Dendritic cell treated with granulocyte-macrophage colony-stimulating factor and Interleukin-4, amounts not matched to agents 40 ng/mL and 50 ng/mL, for 4 days (primary cell): ENCODE data around the gene GAD2.

Experiments used
- H3K27ac Mint-ChIP-seq: one replicate; pipeline ENCODE4 v1.8.0; 2022; ENCODE audit warnings: mild to moderate bottlenecking, mixed read lengths
- H3K27me3 Mint-ChIP-seq: one replicate; pipeline ENCODE4 v1.8.0; 2022; ENCODE audit warnings: mild to moderate bottlenecking, mixed read lengths
- H3K36me3 Mint-ChIP-seq: one replicate; pipeline ENCODE4 v1.8.0; 2022; ENCODE audit warnings: low read depth, mixed read lengths
- H3K4me1 Mint-ChIP-seq: one replicate; pipeline ENCODE4 v1.8.0; 2022; ENCODE audit warnings: low read depth, mixed read lengths
- H3K4me3 Mint-ChIP-seq: one replicate; pipeline ENCODE4 v1.8.0; 2022; ENCODE audit warnings: mild to moderate bottlenecking, moderate library complexity, mixed read lengths
- H3K9me3 Mint-ChIP-seq: one replicate; pipeline ENCODE4 v1.8.0; 2022; ENCODE audit warnings: mixed read lengths
- intact Hi-C: fragments of 100-400 bp; cut with micrococcal nuclease; formaldehyde crosslinking; loops from one replicate; pipeline ENCODE4 v1.15.0; 2022

The GAD2 gene

GRCh38 chr10:26216585-26217395, at the start of gene GAD2:
Gene GAD2, plus strand, starts transcription at chr10:26216774. Its CDS starts 36 bp downstream, at chr10:26216810.
- Mint-ChIP-seq H3K27me3 (peaks cover 96% of the 10 kb centered on the region), H3K4me1 (peaks cover 23% of the 10 kb centered on the region), H3K9me3 (no peaks in the 10 kb centered on the region), H3K36me3 (no peaks in the 10 kb centered on the region), H3K27ac (no peak within 1 kb of the TSS), H3K4me3 (peak within 1 kb of the TSS; percentile 35)
- intact Hi-C loops: no loop called here

DNA sequence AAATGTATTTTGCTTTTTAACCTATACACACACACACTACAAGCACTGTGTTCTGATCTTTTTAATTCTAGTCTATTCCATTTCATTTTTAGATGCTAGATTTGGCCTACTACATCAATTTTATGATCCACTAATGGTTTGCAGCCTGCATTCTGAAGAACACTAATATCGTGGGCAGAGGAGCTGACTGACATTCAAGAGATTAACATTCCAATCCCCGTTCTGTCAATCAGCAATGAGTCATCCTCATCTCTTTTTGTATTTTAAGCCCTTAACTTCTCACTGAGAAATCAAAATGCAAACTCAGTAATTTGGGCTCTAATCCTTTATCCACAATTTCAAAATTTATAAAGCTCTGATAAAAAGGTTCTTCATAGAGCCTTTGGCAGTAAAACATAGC, 47.1 kb upstream of the GAD2 start:
- peaks cover 1% of the 10 kb centered on the region for H3K27me3 Mint-ChIP-seq
- intact Hi-C loops: no loop called here

DNA sequence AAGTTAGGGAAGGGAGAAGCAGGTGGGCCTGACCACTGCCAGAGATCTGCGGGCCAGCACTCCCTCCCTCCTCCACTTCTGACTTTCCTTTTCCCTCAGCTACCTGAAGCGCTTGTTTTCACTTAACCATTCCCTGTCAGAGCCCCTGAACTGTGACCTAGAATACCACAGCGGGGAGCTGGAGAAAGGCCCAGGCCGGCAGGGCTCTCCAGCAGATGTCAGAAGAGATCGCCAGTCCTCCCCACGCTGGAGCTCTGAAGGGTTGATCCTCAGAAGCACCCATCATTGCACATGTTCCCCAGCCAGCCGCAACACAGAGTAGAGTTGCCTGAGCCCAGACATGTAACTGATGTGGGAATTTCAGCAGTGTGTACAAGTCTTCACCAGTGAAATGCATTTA, 44.4 kb upstream of the GAD2 start:
- Mint-ChIP-seq H3K4me3 (no peak overlapping the region), H3K4me1 (peaks cover 4% of the 10 kb centered on the region), H3K27ac (no peak overlapping the region), H3K36me3 (no peaks in the 10 kb centered on the region), H3K27me3 (peaks cover 3% of the 10 kb centered on the region), H3K9me3 (no peaks in the 10 kb centered on the region)
- intact Hi-C loops: no loop called here

More for the DNA sequence above, 47.1 kb upstream of the GAD2 start:
- peaks cover 4% of the 10 kb centered on the region for H3K4me1 Mint-ChIP-seq
- no peaks in the 10 kb centered on the region for H3K9me3 Mint-ChIP-seq
- no peak overlapping the region for H3K4me3 Mint-ChIP-seq
- no peak overlapping the region for H3K27ac Mint-ChIP-seq
- H3K36me3 Mint-ChIP-seq: no peaks in the 10 kb centered on the region

DNA sequence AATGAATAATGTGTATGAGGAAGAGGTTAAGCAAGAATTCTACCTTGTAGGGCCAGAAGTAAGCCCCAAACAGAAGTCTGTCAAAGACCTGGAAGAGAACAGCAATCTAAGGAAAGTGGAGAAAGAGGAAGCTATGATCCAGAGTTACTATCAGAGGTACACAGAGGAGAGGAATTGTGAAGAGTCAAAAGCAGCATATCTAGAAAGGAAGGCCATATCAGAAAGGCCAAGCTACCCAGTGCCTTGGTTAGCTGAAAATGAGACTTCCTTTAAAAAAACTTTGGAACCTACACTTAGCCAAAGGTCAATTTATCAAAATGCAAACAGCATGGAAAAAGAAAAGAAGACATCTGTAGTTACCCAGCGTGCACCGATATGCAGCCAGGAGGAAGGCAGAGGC, 42.7 kb upstream of the GAD2 start:
- intact Hi-C loops: no loop called here
- no peaks in the 10 kb centered on the region for H3K9me3 Mint-ChIP-seq
- no peak overlapping the region for H3K4me3 Mint-ChIP-seq
- peaks cover 4% of the 10 kb centered on the region for H3K4me1 Mint-ChIP-seq
- H3K36me3 Mint-ChIP-seq: no peaks in the 10 kb centered on the region
- peaks cover 2% of the 10 kb centered on the region for H3K27me3 Mint-ChIP-seq
- H3K27ac Mint-ChIP-seq: no peak overlapping the region

- no peak overlapping the region for H3K4me3 Mint-ChIP-seq
- intact Hi-C loops: no loop called here
- no peaks in the 10 kb centered on the region for H3K9me3 Mint-ChIP-seq
- H3K27ac Mint-ChIP-seq: no peak overlapping the region
- H3K4me1 Mint-ChIP-seq: peaks cover 4% of the 10 kb centered on the region
- no peaks in the 10 kb centered on the region for H3K36me3 Mint-ChIP-seq
- peaks cover 4% of the 10 kb centered on the region for H3K27me3 Mint-ChIP-seq
These were observed 39.2 kb upstream of the GAD2 start for GRCh38 chr10:26177341-26177740.

DNA sequence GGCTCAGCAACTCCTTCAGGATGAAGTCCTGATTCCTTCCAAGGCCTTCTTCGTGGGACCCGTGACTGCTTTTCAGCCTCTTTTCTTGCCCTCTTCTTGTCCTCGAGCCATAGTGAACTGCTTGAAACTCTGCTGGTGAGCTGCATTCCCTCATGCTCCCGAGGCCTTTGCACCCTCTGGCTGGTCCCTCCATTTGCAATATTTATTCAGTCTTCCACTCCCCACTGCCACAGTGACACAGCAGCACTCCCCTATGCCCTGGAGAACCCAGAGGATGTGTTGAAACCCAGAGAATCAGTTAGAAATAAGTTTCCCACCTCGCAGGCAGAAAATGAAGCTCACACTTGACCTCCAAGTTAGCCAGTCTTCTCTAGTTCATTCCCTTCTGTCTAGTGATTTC, 22.3 kb upstream of the GAD2 start:
- peaks cover 2% of the 10 kb centered on the region for H3K27me3 Mint-ChIP-seq
- H3K36me3 Mint-ChIP-seq: no peaks in the 10 kb centered on the region
- no peak overlapping the region for H3K27ac Mint-ChIP-seq
- intact Hi-C loops: no loop called here
- H3K4me1 Mint-ChIP-seq: no peaks in the 10 kb centered on the region
- no peak overlapping the region for H3K4me3 Mint-ChIP-seq
- H3K9me3 Mint-ChIP-seq: no peaks in the 10 kb centered on the region

DNA sequence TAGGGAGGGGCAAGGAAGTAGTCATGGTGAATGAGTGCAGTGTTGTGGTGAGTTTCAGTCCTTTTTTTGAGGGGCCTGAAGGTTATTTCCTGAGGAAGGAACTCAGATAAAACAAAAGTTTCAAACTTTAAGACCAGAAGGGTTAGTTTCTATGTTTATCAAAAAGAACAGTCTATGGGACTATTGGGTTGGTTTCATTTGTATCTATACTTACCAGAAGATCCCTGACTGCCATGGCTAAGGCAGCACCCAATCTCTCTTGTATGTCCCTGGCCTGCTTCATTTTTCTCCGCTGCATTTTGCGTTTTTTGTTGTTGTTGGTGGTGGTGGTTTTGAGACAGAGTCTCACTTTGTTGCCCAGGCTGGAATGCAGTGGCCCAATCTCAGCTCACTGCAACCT, 19.3 kb upstream of the GAD2 start:
- Mint-ChIP-seq H3K27ac (no peak overlapping the region), H3K36me3 (no peaks in the 10 kb centered on the region), H3K9me3 (no peaks in the 10 kb centered on the region), H3K4me1 (no peaks in the 10 kb centered on the region), H3K4me3 (no peak overlapping the region), H3K27me3 (peaks cover 2% of the 10 kb centered on the region)
- intact Hi-C loops: no loop called here

DNA sequence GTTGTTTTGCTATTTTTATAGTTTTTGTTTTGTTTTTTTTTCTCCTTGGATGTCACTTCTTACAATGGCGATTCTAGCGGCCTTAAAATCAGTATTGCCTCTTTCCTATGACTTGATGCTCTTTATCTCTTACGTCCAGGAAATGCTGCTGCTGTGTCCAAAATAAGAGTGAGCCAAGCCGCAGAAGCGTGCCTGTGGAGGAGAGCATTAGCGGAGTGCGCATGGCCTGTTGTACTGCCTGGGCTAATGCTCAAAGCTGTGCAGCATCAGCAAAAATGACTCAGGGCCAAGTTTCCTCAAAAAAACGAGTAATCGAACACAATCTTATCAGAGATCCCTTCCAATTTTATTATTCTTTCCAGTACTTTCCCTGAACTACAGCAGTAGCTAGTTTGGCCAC, 18.5 kb upstream of the GAD2 start:
- intact Hi-C loops: no loop called here
- Mint-ChIP-seq H3K27ac (no peak overlapping the region), H3K4me1 (no peaks in the 10 kb centered on the region), H3K36me3 (no peaks in the 10 kb centered on the region), H3K9me3 (no peaks in the 10 kb centered on the region), H3K4me3 (no peak overlapping the region), H3K27me3 (peaks cover 2% of the 10 kb centered on the region)

DNA sequence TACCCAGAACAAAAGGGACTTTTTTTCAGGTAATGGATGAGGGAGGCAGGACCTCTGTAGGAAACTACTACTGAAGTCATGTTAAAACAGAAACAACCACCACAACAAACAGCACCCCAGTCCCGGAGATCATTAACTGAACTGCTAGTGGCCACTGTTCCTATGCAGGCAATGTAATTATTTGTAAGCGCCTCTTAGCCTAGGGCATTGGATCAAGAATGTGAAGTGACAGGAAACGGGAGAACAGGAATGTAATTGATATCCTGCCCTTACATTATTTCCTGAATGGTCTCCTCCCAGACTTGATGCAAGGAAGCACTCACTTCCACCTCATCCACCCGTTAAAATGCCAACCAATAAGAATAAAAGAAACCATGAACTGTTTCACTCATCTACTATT, 16.7 kb upstream of the GAD2 start:
- Mint-ChIP-seq H3K4me3 (no peak overlapping the region), H3K4me1 (no peaks in the 10 kb centered on the region), H3K9me3 (no peaks in the 10 kb centered on the region), H3K27ac (no peak overlapping the region), H3K36me3 (no peaks in the 10 kb centered on the region), H3K27me3 (peaks cover 10% of the 10 kb centered on the region)
- intact Hi-C loops: no loop called here

- no peaks in the 10 kb centered on the region for H3K36me3 Mint-ChIP-seq
- intact Hi-C loops: no loop called here
- no peak overlapping the region for H3K27ac Mint-ChIP-seq
- H3K4me3 Mint-ChIP-seq: no peak overlapping the region
- no peaks in the 10 kb centered on the region for H3K4me1 Mint-ChIP-seq
- peaks cover 13% of the 10 kb centered on the region for H3K27me3 Mint-ChIP-seq
- H3K9me3 Mint-ChIP-seq: no peaks in the 10 kb centered on the region
These were observed 11.4 kb upstream of the GAD2 start for GRCh38 chr10:26205223-26205622.

DNA sequence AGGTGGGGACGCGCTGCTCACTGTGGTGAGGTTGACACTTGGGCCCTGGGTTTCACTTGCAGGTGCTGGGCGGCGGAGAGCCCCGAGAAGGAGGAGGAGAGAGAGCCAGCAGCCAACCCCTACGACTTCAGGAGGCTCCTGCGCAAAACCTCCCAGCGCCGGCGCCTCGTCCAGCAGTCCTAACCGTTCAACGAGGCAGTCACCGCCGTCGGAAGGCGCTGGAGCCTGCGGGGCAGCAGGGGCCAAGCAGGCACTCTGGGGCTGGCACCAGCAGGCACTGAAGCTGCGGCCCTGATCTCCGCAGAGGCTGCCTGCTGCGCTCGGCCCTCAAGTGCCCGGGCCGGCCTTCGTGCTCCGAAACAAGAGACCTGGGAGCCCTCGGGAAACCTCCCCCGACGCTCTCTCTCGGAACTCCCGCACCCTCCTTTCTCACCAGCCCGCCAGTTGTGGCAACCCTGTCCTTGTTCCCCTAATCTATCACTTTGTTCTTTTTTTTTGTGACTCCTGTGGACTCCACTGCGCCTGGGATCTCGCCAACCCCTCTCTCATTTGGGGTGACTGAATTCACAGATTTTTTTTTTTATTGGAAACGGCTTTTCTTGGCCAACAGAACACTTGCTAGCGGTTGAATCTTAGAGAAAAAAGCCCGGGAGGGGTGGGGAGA, 4.7 kb upstream of the GAD2 start:
- Mint-ChIP-seq H3K9me3 (no peaks in the 10 kb centered on the region), H3K27me3 (peaks cover 60% of the 10 kb centered on the region), H3K4me3 (no peak overlapping the region), H3K4me1 (peaks cover 16% of the 10 kb centered on the region), H3K27ac (no peak overlapping the region), H3K36me3 (no peaks in the 10 kb centered on the region)
- intact Hi-C loops: no loop called here

GRCh38 chr10:26212511-26212910, 4.1 kb upstream of the GAD2 start:
- no peaks in the 10 kb centered on the region for H3K36me3 Mint-ChIP-seq
- intact Hi-C loops: no loop called here
- H3K4me3 Mint-ChIP-seq: no peak overlapping the region
- no peaks in the 10 kb centered on the region for H3K9me3 Mint-ChIP-seq
- peaks cover 62% of the 10 kb centered on the region for H3K27me3 Mint-ChIP-seq
- H3K27ac Mint-ChIP-seq: no peak overlapping the region
- H3K4me1 Mint-ChIP-seq: peaks cover 19% of the 10 kb centered on the region

GRCh38 chr10:26213157-26213800, 3.3 kb upstream of the GAD2 start:
- H3K36me3 Mint-ChIP-seq: no peaks in the 10 kb centered on the region
- intact Hi-C loops: no loop called here
- H3K9me3 Mint-ChIP-seq: no peaks in the 10 kb centered on the region
- H3K4me1 Mint-ChIP-seq: peaks cover 19% of the 10 kb centered on the region
- no peak overlapping the region for H3K4me3 Mint-ChIP-seq
- no peak overlapping the region for H3K27ac Mint-ChIP-seq
- peaks cover 69% of the 10 kb centered on the region for H3K27me3 Mint-ChIP-seq

DNA sequence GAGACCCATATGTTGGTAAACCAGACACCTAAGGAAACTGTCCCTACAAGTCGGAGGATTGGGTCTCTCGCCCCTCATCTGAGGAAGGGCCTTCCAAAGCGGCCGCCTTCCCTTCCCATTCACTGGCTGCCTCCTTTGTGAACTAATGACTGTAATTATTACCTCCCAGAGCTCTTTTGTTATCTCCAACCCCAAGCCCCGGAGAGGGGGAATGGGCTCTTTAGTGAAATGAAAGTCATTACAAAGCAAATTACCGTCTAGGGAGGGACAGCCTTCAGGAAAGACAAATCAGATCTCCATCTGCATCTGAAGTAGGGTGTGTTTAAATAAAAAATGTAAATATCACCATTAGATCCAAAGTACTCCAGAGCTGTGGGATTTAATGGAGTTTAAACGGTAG, 2.6 kb upstream of the GAD2 start:
- H3K36me3 Mint-ChIP-seq: no peaks in the 10 kb centered on the region
- no peak overlapping the region for H3K4me3 Mint-ChIP-seq
- peaks cover 23% of the 10 kb centered on the region for H3K4me1 Mint-ChIP-seq
- peaks cover 76% of the 10 kb centered on the region for H3K27me3 Mint-ChIP-seq
- no peak overlapping the region for H3K27ac Mint-ChIP-seq
- intact Hi-C loops: no loop called here
- no peaks in the 10 kb centered on the region for H3K9me3 Mint-ChIP-seq
